HepG2 (cell line): ENCODE results near the gene OTOG. TPM values are rescaled to one million over a fixed set of nuclear protein-coding genes. Genes with fewer than 3 reads are reported as not detected.

Source experiments
- ATAC-seq: fragments of 200-7000 bp; cut with Tn5 transposase; 3 replicates; pipeline ENCODE4 v1.9.1; 2020; ENCODE audit warnings: mild to moderate bottlenecking, moderate library complexity
- BruUV-seq: library from RNA; stranded (reverse); fragments of 400-500 nt; replicated peaks from 2 replicates; lab custom pipeline; 2021; lab: Mats Ljungman, UMichigan
- CTCF ChIA-PET: fragments of 300-600 bp; formaldehyde crosslinking; extraction: SDS; loops from one replicate; lab custom pipeline; 2021; ENCODE audit warnings: low total read pairs, inconsistent platforms, low intra/inter-chr PET ratio; lab: Yijun Ruan, JAX
- POLR2A ChIA-PET: fragments of 350-600 bp; sonication (Branson Sonifier 250); formaldehyde crosslinking; loops from one replicate; lab custom pipeline; 2020; ENCODE audit warnings: antibody characterized with exemption, inconsistent platforms; lab: Yijun Ruan, JAX
- DNase-seq: peaks from one replicate; pipeline ENCODE4 v3.0.0-alpha.2; 2015; ENCODE audit warnings: low spot score
- FAIRE-seq: peaks from 3 replicates; lab custom pipeline; 2011; peaks lifted over from hg19 to GRCh38; lab: Jason Lieb, UNC
- H2AFZ ChIP-seq: one replicate; pipeline ENCODE4 v1.6.1; 2011; ENCODE audit warnings: low read length, inconsistent platforms
- H3K27ac ChIP-seq: fragments of 300-600 bp; 3 replicates; pipeline ENCODE4 v1.8.0; 2011; ENCODE audit warnings: mixed run types, mild to moderate bottlenecking, mixed read lengths, low read length, inconsistent platforms; ENCODE audit not compliant: insufficient read depth; ENCODE audit errors: extremely low read length
- H3K27me3 ChIP-seq, 2 experiments: fragments of 200-600 bp in 1 of 2; 2 replicates in 1 of 2; 3 replicates in 1 of 2; pipeline versions ENCODE4 v1.6.0 to v1.8.0; 2011; ENCODE audit warnings: low read length in 2 of 2, mild to moderate bottlenecking in 2 of 2, moderate library complexity in 2 of 2, inconsistent platforms in 1 of 2; ENCODE audit not compliant: insufficient read depth in 2 of 2, control insufficient read depth in 1 of 2
- H3K36me3 ChIP-seq, 2 experiments: fragments of 200-600 bp in 1 of 2; replicated peaks in 1 of 2; 2 replicates in 1 of 2; 3 replicates in 1 of 2; pipeline versions ENCODE4 v1.5.1 to v1.8.0; 2011; ENCODE audit warnings: low read length in 2 of 2, inconsistent platforms in 1 of 2; ENCODE audit not compliant: insufficient read depth in 2 of 2, control insufficient read depth in 1 of 2
- H3K4me1 ChIP-seq: 2 replicates; pipeline ENCODE4 v1.5.1; 2012; ENCODE audit warnings: low read length, inconsistent platforms; ENCODE audit not compliant: insufficient read depth
- H3K4me2 ChIP-seq: 2 replicates; pipeline ENCODE4 v1.6.0; 2011; ENCODE audit warnings: low read depth, low read length, inconsistent platforms
- H3K4me3 ChIP-seq, 3 experiments: fragments of 200-600 bp in 1 of 3; sonication (generic), shearing (Covaris generic) in 1 of 3; replicated peaks in 1 of 3; 2 replicates each; pipeline ENCODE4 v1.5.1; 2011 to 2016; ENCODE audit warnings: low read length in 3 of 3, inconsistent platforms in 2 of 3, low read depth in 2 of 3, mild to moderate bottlenecking in 2 of 3, control low read depth in 1 of 3, mixed read lengths in 1 of 3; ENCODE audit not compliant: insufficient read depth in 1 of 3
- H3K79me2 ChIP-seq: one replicate; pipeline ENCODE4 v1.6.1; 2011; ENCODE audit warnings: low read length, inconsistent platforms; ENCODE audit not compliant: insufficient read depth
- H3K9ac ChIP-seq: 2 replicates; pipeline ENCODE4 v1.6.0; 2011; ENCODE audit warnings: mild to moderate bottlenecking, low read depth, low read length, inconsistent platforms; ENCODE audit not compliant: insufficient read depth
- H3K9me3 ChIP-seq: 2 replicates; pipeline ENCODE4 v1.5.1; 2012; ENCODE audit warnings: mild to moderate bottlenecking, low read length
- H4K20me1 ChIP-seq: 2 replicates; pipeline ENCODE4 v1.6.0; 2011; ENCODE audit warnings: inconsistent platforms, mild to moderate bottlenecking, low read length, moderate library complexity; ENCODE audit not compliant: insufficient read depth
- FOXC1 ChIP-seq: sonication (generic); formaldehyde crosslinking; IDR thresholded peaks from 2 replicates; pipeline ENCODE4 v1.8.0; 2022; ENCODE audit warnings: mild to moderate bottlenecking, missing genetic modification reagents, borderline replicate concordance
- GTF2F1 ChIP-seq: fragments of 150-350 bp; IDR thresholded peaks from 2 replicates; pipeline ENCODE4 v1.6.1; 2014; ENCODE audit warnings: low read length
- HDAC6 ChIP-seq: fragments of 200-600 bp; sonication (generic); IDR thresholded peaks from 2 replicates; pipeline ENCODE4 v1.7.0; 2017; ENCODE audit warnings: mild to moderate bottlenecking, antibody characterized with exemption, low read length, low read depth
- HNRNPH1 ChIP-seq: fragments of 200-400 bp; formaldehyde crosslinking; optimal IDR thresholded peaks from 2 replicates; pipeline ENCODE3; 2017; ENCODE audit warnings: mild to moderate bottlenecking, low read depth, low read length
- MATR3 ChIP-seq: sonication (generic); formaldehyde crosslinking; IDR thresholded peaks from 2 replicates; pipeline ENCODE4 v1.4.0; 2020; ENCODE audit warnings: missing genetic modification reagents
- MAZ ChIP-seq, 2 experiments: sonication (generic) in 1 of 2; formaldehyde crosslinking in 1 of 2; IDR thresholded peaks; 2 replicates each; pipeline versions ENCODE4 v1.5.0 to v1.6.1; 2012 to 2020; ENCODE audit warnings: low read depth in 2 of 2, mild to moderate bottlenecking in 2 of 2, borderline replicate concordance in 1 of 2, improper control_type of control experiment in 1 of 2, low read length in 1 of 2, missing genetic modification reagents in 1 of 2, moderate library complexity in 1 of 2
- MXI1 ChIP-seq: IDR thresholded peaks from 3 replicates; pipeline ENCODE4 v1.6.1; 2012; ENCODE audit warnings: low read depth, low read length, inconsistent platforms, borderline replicate concordance
- PHF8 ChIP-seq: sonication (generic); formaldehyde crosslinking; IDR thresholded peaks from 2 replicates; pipeline ENCODE4 v1.5.0; 2020; ENCODE audit warnings: missing genetic modification reagents
- RFX5 ChIP-seq: IDR thresholded peaks from 2 replicates; pipeline ENCODE4 v1.6.1; 2011; ENCODE audit warnings: low read depth, low read length, improper control_type of control experiment
- ZIK1 ChIP-seq: sonication (generic); formaldehyde crosslinking; IDR thresholded peaks from 2 replicates; pipeline ENCODE4 v1.5.0; 2020; ENCODE audit warnings: mild to moderate bottlenecking, low read depth, missing genetic modification reagents, borderline replicate concordance
- ZNF180 ChIP-seq: sonication (generic); formaldehyde crosslinking; IDR thresholded peaks from 2 replicates; pipeline ENCODE4 v1.4.0; 2020; ENCODE audit warnings: low read depth, missing genetic modification reagents, borderline replicate concordance
- ZNF510 ChIP-seq: sonication (generic); formaldehyde crosslinking; IDR thresholded peaks from 2 replicates; pipeline ENCODE4 v1.4.0; 2020; ENCODE audit warnings: low read depth, mild to moderate bottlenecking, missing genetic modification reagents
- ZNF605 ChIP-seq: sonication (generic); formaldehyde crosslinking; IDR thresholded peaks from 2 replicates; pipeline ENCODE4 v1.8.0; 2022; ENCODE audit warnings: mild to moderate bottlenecking, missing genetic modification reagents
- WGBS: methylation state at CpG from one replicate; pipeline ENCODE4 v1.1.6; 2017; ENCODE audit warnings: low lambda C conversion rate; 5-methylcytosine and 5-hydroxymethylcytosine counted together
- in situ Hi-C: cut with HindIII; loops from 2 replicates; pipeline ENCODE4 v1.10.0; 2017; ENCODE audit warnings: low pct_unique_long_range_greater_than_20kb; ENCODE audit not compliant: extremely low pct_ligation_motif_present
- intact Hi-C: fragments of 100-400 bp; cut with micrococcal nuclease; formaldehyde crosslinking; loops from one replicate; pipeline ENCODE4 v1.10.0; 2022; ENCODE audit not compliant: unreplicated experiment
- polyA plus RNA-seq, 8 experiments: library from polyadenylated mRNA; depleted of rRNA in 3 of 8; stranded (reverse) in 7 of 8; unstranded in 1 of 8; fragments of >200 nt; fragmentation: Illumina TruSeq in 4 of 8; extraction: Trizol in 4 of 8; gene quantifications; 2 replicates each; pipeline versions ENCODE4 v1.2.1 to v1.2.3, GENCODE V29; 2011 to 2016; ENCODE audit warnings: low read depth in 4 of 8, missing spikeins in 1 of 8, mixed read lengths in 1 of 8; ENCODE audit not compliant: insufficient read depth in 1 of 8
- total RNA-seq, 5 experiments: library from RNA; depleted of rRNA; stranded (reverse); fragments of >200 nt; fragmentation: Illumina TruSeq; extraction: Trizol; gene quantifications; 2 replicates each; pipeline ENCODE4 v1.2.3, GENCODE V29; 2016; ENCODE audit warnings: low read depth in 1 of 5
- TF ChIP-seq, protein P1 (sequence below): sonication (generic); formaldehyde crosslinking; IDR thresholded peaks from 2 replicates; pipeline ENCODE4 v1.5.0; 2020; ENCODE audit warnings: missing genetic modification reagents, mild to moderate bottlenecking, borderline replicate concordance
- TF ChIP-seq, protein P2 (sequence below): IDR thresholded peaks from 2 replicates; pipeline ENCODE4 v1.6.1; 2018; ENCODE audit warnings: missing genetic modification reagents, mild to moderate bottlenecking, missing compliant biosample characterization
- TF ChIP-seq, protein P3 (sequence below): sonication (generic); formaldehyde crosslinking; IDR thresholded peaks from 2 replicates; pipeline ENCODE4 v1.4.0; 2020; ENCODE audit warnings: missing genetic modification reagents

The OTOG gene
- total and polyA plus RNA-seq, 2 of the 13 experiments (the other 11 are each of a cell fraction or from before 2014, with no cell fraction given): not detected

DNA sequence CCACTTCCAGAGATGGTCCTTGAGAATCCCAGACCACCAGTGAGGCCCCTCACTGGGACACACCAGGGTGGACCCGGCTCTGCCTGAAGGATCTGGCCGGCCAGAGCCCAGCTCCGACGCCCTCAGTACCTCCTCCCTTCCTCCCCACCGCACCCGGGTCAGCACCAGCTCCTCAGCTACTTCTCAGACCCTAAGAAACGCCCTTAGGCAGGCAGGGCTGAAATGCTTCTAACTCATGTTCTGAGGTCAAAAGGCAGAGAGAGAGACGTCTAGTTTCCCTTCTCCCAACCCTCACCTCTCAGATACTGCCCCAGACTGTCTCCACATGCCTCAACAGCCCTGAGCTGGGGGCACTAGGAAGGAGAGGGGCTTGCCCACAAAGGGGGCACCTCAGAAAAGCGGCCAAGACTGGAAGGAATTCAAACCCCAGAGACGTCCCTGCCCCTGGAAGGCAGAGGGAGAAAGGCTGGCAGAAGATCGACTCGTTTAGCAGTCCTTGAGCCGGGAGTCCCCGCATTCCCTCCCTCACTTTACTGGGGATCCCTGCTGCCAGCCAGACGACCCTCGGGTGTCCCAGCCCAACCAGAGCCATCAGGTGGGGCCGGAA, 3.4 kb upstream of the OTOG start:
- no peak overlapping the region for H3K4me2 ChIP-seq

More for the DNA sequence above, 3.4 kb upstream of the OTOG start:
- CTCF ChIA-PET: no interaction called here
- FAIRE-seq: no peak
- TF ChIP-seq RFX5 (no peak), HDAC6 (no peak), ZNF180 (CRISPR knock-in tag) (no peak), MATR3 (CRISPR knock-in tag) (no peak), GTF2F1 (no peak), ZIK1 (no peak), HNRNPH1 (no peak), ZNF510 (CRISPR knock-in tag) (no peak), PHF8 (CRISPR knock-in tag) (no peak), MAZ (IDR thresholded peaks at IDR 0.05; ENCODE audit: borderline replicate concordance, low read depth, low read length) (no peak), MAZ (CRISPR knock-in tag; IDR thresholded peaks at IDR 0.05; ENCODE audit: low read depth) (no peak), MXI1 (no peak), FOXC1 (CRISPR knock-in tag) (no peak), ZNF605 (CRISPR knock-in tag) (no peak)
- TF ChIP-seq, protein P1, sequence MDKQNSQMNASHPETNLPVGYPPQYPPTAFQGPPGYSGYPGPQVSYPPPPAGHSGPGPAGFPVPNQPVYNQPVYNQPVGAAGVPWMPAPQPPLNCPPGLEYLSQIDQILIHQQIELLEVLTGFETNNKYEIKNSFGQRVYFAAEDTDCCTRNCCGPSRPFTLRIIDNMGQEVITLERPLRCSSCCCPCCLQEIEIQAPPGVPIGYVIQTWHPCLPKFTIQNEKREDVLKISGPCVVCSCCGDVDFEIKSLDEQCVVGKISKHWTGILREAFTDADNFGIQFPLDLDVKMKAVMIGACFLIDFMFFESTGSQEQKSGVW: no peak
- TF ChIP-seq, protein P2, sequence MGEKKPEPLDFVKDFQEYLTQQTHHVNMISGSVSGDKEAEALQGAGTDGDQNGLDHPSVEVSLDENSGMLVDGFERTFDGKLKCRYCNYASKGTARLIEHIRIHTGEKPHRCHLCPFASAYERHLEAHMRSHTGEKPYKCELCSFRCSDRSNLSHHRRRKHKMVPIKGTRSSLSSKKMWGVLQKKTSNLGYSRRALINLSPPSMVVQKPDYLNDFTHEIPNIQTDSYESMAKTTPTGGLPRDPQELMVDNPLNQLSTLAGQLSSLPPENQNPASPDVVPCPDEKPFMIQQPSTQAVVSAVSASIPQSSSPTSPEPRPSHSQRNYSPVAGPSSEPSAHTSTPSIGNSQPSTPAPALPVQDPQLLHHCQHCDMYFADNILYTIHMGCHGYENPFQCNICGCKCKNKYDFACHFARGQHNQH (CRISPR knock-in tag): no peak
- TF ChIP-seq, protein P3, sequence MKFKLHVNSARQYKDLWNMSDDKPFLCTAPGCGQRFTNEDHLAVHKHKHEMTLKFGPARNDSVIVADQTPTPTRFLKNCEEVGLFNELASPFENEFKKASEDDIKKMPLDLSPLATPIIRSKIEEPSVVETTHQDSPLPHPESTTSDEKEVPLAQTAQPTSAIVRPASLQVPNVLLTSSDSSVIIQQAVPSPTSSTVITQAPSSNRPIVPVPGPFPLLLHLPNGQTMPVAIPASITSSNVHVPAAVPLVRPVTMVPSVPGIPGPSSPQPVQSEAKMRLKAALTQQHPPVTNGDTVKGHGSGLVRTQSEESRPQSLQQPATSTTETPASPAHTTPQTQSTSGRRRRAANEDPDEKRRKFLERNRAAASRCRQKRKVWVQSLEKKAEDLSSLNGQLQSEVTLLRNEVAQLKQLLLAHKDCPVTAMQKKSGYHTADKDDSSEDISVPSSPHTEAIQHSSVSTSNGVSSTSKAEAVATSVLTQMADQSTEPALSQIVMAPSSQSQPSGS: no peak
- TF ChIP-seq, all 625 proteins: peak for 0
- H3K27me3 ChIP-seq: 0 out of 5 replicates have a peak, but pooled peaks cover 0 to 4% of the 10 kb centered on the region in 2 experiments
- H3K4me1 ChIP-seq: peaks cover 24% of the 10 kb centered on the region
- in situ Hi-C loops: no loop called here
- POLR2A ChIA-PET: no interaction called here
- no peaks in the 10 kb centered on the region for H3K9me3 ChIP-seq
- DNase-seq (no peak), ATAC-seq (no peak)
- no TSS peak for BruUV-seq
- H3K36me3 ChIP-seq: no peaks in the 10 kb centered on the region
- 79% methylated on average over 13 of the region's 17 CpGs for WGBS
- H2AFZ ChIP-seq: no peak overlapping the region
- no peak overlapping the region for H3K9ac ChIP-seq
- no peaks in the 10 kb centered on the region for H4K20me1 ChIP-seq
- H3K4me3 ChIP-seq: no peak overlapping the region
- no peak overlapping the region for H3K27ac ChIP-seq
- no peaks in the 10 kb centered on the region for H3K79me2 ChIP-seq
- intact Hi-C loops: no loop called here
